SK-N-MC (cell line): ENCODE measurements around the gene GSE1.

ENCODE experiments used
- EZH2 ChIP-seq: fragments of 200-600 bp; sonication (generic); IDR thresholded peaks from one replicate; pipeline ENCODE4 v1.6.1; 2017; ENCODE audit warnings: antibody characterized with exemption
- FOXP2 ChIP-seq: optimal IDR thresholded peaks from 2 replicates; pipeline ENCODE3; 2011; ENCODE audit warnings: mild to moderate bottlenecking, moderate library complexity; ENCODE audit not compliant: insufficient read depth; ENCODE audit errors: extremely low read length, control extremely low read depth
- POLR2AphosphoS5 ChIP-seq: IDR thresholded peaks from 2 replicates; pipeline ENCODE4 v1.6.1; 2012; ENCODE audit warnings: mild to moderate bottlenecking, low read depth, low read length, borderline replicate concordance

DNA sequence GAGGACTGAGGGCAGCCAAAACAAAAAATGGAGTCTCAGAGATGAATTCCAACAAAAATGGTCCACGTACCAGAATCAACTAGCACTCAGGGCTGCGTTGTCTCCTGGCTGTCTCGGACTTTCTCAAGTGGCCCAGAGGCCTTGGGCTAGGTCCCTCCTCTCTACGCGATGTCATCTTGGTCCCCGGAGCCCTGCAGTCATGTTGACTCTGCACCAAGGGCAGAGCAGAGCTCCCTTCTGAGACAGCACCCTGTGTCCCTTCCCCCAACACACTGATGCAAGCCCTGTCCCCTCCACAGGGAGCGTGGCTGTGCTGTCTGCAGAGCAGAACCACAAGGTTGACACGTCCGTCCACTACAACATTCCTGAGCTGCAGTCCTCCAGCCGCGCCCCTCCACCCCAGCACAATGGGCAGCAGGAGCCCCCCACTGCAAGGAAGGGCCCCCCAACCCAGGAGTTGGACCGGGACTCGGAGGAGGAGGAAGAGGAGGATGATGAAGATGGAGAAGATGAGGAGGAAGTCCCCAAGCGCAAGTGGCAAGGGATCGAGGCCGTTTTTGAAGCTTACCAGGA, 54.8 kb downstream of the GSE1 start:
- TF ChIP-seq EZH2 (no peak), POLR2AphosphoS5 (no peak), FOXP2 (no peak)
